ENCODE data around the gene PMEPA1.

The PMEPA1 gene

DNA sequence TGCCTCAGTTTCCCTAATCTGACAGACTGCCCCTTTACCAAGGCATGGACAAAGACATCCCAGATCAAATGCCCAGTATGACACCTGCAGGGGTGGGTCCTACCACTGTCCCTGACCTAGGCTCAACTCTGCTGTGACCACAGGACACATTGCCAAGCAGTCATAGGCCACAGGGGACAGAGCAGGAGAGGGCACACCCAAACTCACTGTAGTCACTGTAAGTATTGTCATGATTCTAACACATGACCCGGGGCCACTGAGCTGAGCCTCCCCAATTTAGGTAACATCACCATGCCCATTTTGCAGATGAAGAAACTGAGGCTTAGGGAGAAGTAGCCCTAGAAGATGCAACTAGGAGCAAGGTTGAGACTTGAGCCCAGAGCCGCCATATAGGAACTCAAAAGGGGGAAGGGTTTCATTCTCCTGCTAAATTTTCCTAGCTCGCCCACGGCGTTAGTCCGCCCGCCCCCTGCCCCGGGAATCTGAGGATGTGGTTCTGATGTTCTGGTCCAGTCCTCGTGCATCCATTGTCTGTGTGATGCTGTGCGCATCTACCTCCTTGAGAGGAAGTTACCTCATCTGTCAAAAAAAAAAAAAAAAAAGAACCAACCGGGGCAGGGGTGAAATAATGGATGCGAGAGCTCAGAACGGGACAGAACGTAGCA is 44.8 kb downstream of the PMEPA1 start:
- Histone ChIP-seq H3F3A (ENCODE audit: control insufficient read depth, insufficient read depth) (no peaks in the 10 kb centered on the region), H3K9me2 (replicated peaks; ENCODE audit: control insufficient read depth, low read length) (no peaks in the 10 kb centered on the region), H3K27me3 (ENCODE audit: control insufficient read depth, low read length) (no peaks in the 10 kb centered on the region), H3K36me3 (ENCODE audit: control insufficient read depth, low read length) (no peaks in the 10 kb centered on the region), H4K20me1 (ENCODE audit: control insufficient read depth, insufficient read depth, low read depth, low read length) (peaks cover 4% of the 10 kb centered on the region; the same call in 1 of the 2 replicates), H3K4me3 (ENCODE audit: low read length) (no peak overlapping the region), H3K27ac (ENCODE audit: low read depth, low read length) (no peak overlapping the region), H3K4me2 (ENCODE audit: low read length) (no peak overlapping the region), H3K79me2 (ENCODE audit: control insufficient read depth, low read length) (no peaks in the 10 kb centered on the region; the same call in 1 of the 2 replicates), H3K9me3 (ENCODE audit: control insufficient read depth, insufficient read depth, low read length) (no peaks in the 10 kb centered on the region), H3K4me1 (ENCODE audit: control insufficient read depth, low read length) (no peaks in the 10 kb centered on the region)
- no peak for TF ChIP-seq EZH2phosphoT487 (IDR thresholded peaks at IDR 0.05; ENCODE audit: borderline replicate concordance, low read length)
- TF ChIP-seq, protein P1, sequence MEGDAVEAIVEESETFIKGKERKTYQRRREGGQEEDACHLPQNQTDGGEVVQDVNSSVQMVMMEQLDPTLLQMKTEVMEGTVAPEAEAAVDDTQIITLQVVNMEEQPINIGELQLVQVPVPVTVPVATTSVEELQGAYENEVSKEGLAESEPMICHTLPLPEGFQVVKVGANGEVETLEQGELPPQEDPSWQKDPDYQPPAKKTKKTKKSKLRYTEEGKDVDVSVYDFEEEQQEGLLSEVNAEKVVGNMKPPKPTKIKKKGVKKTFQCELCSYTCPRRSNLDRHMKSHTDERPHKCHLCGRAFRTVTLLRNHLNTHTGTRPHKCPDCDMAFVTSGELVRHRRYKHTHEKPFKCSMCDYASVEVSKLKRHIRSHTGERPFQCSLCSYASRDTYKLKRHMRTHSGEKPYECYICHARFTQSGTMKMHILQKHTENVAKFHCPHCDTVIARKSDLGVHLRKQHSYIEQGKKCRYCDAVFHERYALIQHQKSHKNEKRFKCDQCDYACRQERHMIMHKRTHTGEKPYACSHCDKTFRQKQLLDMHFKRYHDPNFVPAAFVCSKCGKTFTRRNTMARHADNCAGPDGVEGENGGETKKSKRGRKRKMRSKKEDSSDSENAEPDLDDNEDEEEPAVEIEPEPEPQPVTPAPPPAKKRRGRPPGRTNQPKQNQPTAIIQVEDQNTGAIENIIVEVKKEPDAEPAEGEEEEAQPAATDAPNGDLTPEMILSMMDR (IDR thresholded peaks at IDR 0.05; ENCODE audit: low read depth, low read length, poor library complexity, severe bottlenecking), result no peak

DNA sequence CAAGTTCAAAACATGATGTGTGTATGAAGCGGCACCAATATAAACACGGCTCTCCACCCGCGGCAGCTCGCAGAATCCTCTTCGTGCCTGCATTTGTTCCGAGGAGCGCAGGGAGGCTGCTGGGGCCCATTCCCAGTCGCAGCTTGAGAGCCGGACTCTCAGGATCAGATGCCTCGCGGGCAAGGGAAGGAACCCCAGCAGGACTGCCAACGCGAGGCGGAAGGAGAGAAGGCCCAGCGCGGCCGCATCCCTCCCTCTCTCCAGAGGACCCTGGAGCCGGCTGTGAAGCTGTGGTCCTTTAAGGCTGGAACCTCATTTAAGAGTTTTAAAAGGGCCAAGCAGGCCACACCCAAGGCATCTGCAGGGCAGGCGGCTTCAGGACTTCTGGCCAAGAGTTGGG is 45.3 kb downstream of the PMEPA1 start:
- Histone ChIP-seq H3F3A (ENCODE audit: control insufficient read depth, insufficient read depth) (no peaks in the 10 kb centered on the region), H3K27ac (ENCODE audit: low read depth, low read length) (no peak overlapping the region), H3K36me3 (ENCODE audit: control insufficient read depth, low read length) (no peaks in the 10 kb centered on the region), H3K4me3 (ENCODE audit: low read length) (no peak overlapping the region), H3K9me3 (ENCODE audit: control insufficient read depth, insufficient read depth, low read length) (no peaks in the 10 kb centered on the region), H3K27me3 (ENCODE audit: control insufficient read depth, low read length) (no peaks in the 10 kb centered on the region), H3K4me1 (ENCODE audit: control insufficient read depth, low read length) (peaks cover 2% of the 10 kb centered on the region), H3K4me2 (ENCODE audit: low read length) (no peak overlapping the region), H3K9me2 (replicated peaks; ENCODE audit: control insufficient read depth, low read length) (no peaks in the 10 kb centered on the region), H3K79me2 (ENCODE audit: control insufficient read depth, low read length) (no peaks in the 10 kb centered on the region; the same call in 1 of the 2 replicates), H4K20me1 (ENCODE audit: control insufficient read depth, insufficient read depth, low read depth, low read length) (peaks cover 4% of the 10 kb centered on the region; the same call in 1 of the 2 replicates)
- no peak for TF ChIP-seq EZH2phosphoT487 (IDR thresholded peaks at IDR 0.05; ENCODE audit: borderline replicate concordance, low read length)
- TF ChIP-seq, protein P1 (IDR thresholded peaks at IDR 0.05; ENCODE audit: low read depth, low read length, poor library complexity, severe bottlenecking), result no peak

GRCh38 chr20:57663681-57664451 is 45.9 kb downstream of the PMEPA1 start:
- H3K4me1 ChIP-seq (ENCODE audit: control insufficient read depth, low read length), result peaks cover 8% of the 10 kb centered on the region
- TF ChIP-seq, protein P1 (IDR thresholded peaks at IDR 0.05; ENCODE audit: low read depth, low read length, poor library complexity, severe bottlenecking), result no peak
- no peak for TF ChIP-seq EZH2phosphoT487 (IDR thresholded peaks at IDR 0.05; ENCODE audit: borderline replicate concordance, low read length)
- no peaks in the 10 kb centered on the region for H3K9me2 ChIP-seq (replicated peaks; ENCODE audit: control insufficient read depth, low read length)
- no peaks in the 10 kb centered on the region for H3K27me3 ChIP-seq (ENCODE audit: control insufficient read depth, low read length)
- no peaks in the 10 kb centered on the region for H3F3A ChIP-seq (ENCODE audit: control insufficient read depth, insufficient read depth)
- H3K79me2 ChIP-seq (ENCODE audit: control insufficient read depth, low read length), result no peaks in the 10 kb centered on the region; the same call in 1 of the 2 replicates
- H4K20me1 ChIP-seq (ENCODE audit: control insufficient read depth, insufficient read depth, low read depth, low read length), result peaks cover 4% of the 10 kb centered on the region; the same call in 1 of the 2 replicates
- no peaks in the 10 kb centered on the region for H3K36me3 ChIP-seq (ENCODE audit: control insufficient read depth, low read length)
- H3K9me3 ChIP-seq (ENCODE audit: control insufficient read depth, insufficient read depth, low read length), result no peaks in the 10 kb centered on the region
- H3K27ac ChIP-seq (ENCODE audit: low read depth, low read length), result no peak overlapping the region
- no peak overlapping the region for H3K4me2 ChIP-seq (ENCODE audit: low read length)
- H3K4me3 ChIP-seq (ENCODE audit: low read length), result no peak overlapping the region
